ENCODE results near the gene HES5. TPM values are rescaled to one million over a fixed set of nuclear protein-coding genes. Genes with fewer than 3 reads are reported as not detected.

HES5 gene
- total RNA-seq, 1 experiment from 2014 or later, result not detected

- CTCF ChIA-PET, result no interaction called here
- TF ChIP-seq CTCF (IDR thresholded peaks at IDR 0.05; ENCODE audit: unreplicated experiment), result no peak
- Mint-ChIP-seq H3K36me3 (ENCODE audit: insufficient read depth, unreplicated experiment) (peaks cover 24% of the 10 kb centered on the region), H3K27me3 (ENCODE audit: unreplicated experiment) (peaks cover 12% of the 10 kb centered on the region), H3K9me3 (ENCODE audit: low read depth, unreplicated experiment) (no peaks in the 10 kb centered on the region), H3K27ac (ENCODE audit: unreplicated experiment) (no peak overlapping the region), H3K4me1 (ENCODE audit: low read depth, unreplicated experiment) (no peaks in the 10 kb centered on the region), H3K4me3 (ENCODE audit: low read depth, unreplicated experiment) (no peak overlapping the region)
- no TSS peak for BruUV-seq (replicated peaks)
- intact Hi-C loops (cut with micrococcal nuclease; ENCODE audit: unreplicated experiment), result no loop called here
- no peak for DNase-seq
These were observed 2.6 kb downstream of the HES5 start for GRCh38 chr1:2527556-2527860.

GRCh38 chr1:2526824-2527555, 3.1 kb downstream of the HES5 start:
- peaks cover 12% of the 10 kb centered on the region for H3K27me3 Mint-ChIP-seq (ENCODE audit: unreplicated experiment)
- peak overlapping the region; percentile 75 for H3K4me3 Mint-ChIP-seq (ENCODE audit: low read depth, unreplicated experiment)
- H3K4me1 Mint-ChIP-seq (ENCODE audit: low read depth, unreplicated experiment), result no peaks in the 10 kb centered on the region
- peaks cover 24% of the 10 kb centered on the region for H3K36me3 Mint-ChIP-seq (ENCODE audit: insufficient read depth, unreplicated experiment)
- DNase-seq, result no peak
- intact Hi-C loops (cut with micrococcal nuclease; ENCODE audit: unreplicated experiment), result no loop called here
- no peaks in the 10 kb centered on the region for H3K9me3 Mint-ChIP-seq (ENCODE audit: low read depth, unreplicated experiment)
- TF ChIP-seq CTCF (IDR thresholded peaks at IDR 0.05; ENCODE audit: unreplicated experiment), result no peak
- no peak overlapping the region for H3K27ac Mint-ChIP-seq (ENCODE audit: unreplicated experiment)
- CTCF ChIA-PET, result interaction anchor here (0.9 to 1.4 kb wide), 5 partner anchors 9 to 328 kb away, joined by 3 to 8 read pairs (median 5); no protein-coding TSS in a partner anchor
- BruUV-seq (replicated peaks), result no TSS peak

GRCh38 chr1:2525920-2526823, 3.9 kb downstream of the HES5 start, which contains the start of gene PANK4:
PANK4 (minus strand) TSS chr1:2526596; CDS start chr1:2526587, 9 bp downstream.
- BruUV-seq (replicated peaks), result no TSS peak
- peak within 1 kb of the TSS; percentile 75 for H3K4me3 Mint-ChIP-seq (ENCODE audit: low read depth, unreplicated experiment)

More at GRCh38 chr1:2525920-2526823, 3.9 kb downstream of the HES5 start, which contains the start of gene PANK4:
- Mint-ChIP-seq H3K4me1 (ENCODE audit: low read depth, unreplicated experiment) (no peaks in the 10 kb centered on the region), H3K27ac (ENCODE audit: unreplicated experiment) (no peak within 1 kb of the TSS), H3K9me3 (ENCODE audit: low read depth, unreplicated experiment) (no peaks in the 10 kb centered on the region), H3K27me3 (ENCODE audit: unreplicated experiment) (peaks cover 8% of the 10 kb centered on the region), H3K36me3 (ENCODE audit: insufficient read depth, unreplicated experiment) (peaks cover 26% of the 10 kb centered on the region)
- intact Hi-C loops (cut with micrococcal nuclease; ENCODE audit: unreplicated experiment), result no loop called here
- CTCF ChIA-PET, result interaction anchor here (0.6 to 1.4 kb wide), 10 partner anchors 9 to 498 kb away, joined by 3 to 10 read pairs (median 5); partner anchors contain the start of genes FAAP20, MORN1 and RER1
- DNase-seq, result peak; percentile 87
- TF ChIP-seq CTCF (IDR thresholded peaks at IDR 0.05; ENCODE audit: unreplicated experiment), result no peak

Measured in Calu3 (cell line).